H1 (cell line): ENCODE results near the gene RPL12. TPM values are rescaled to one million over a fixed set of nuclear protein-coding genes. Genes with fewer than 3 reads are reported as not detected.
A peak's percentile ranks its signal among the peaks of the same experiment; 100 is the strongest.

Source experiments
- CTCF ChIA-PET: fragments of 300-600 bp; sonication (Branson Sonifier 250); formaldehyde crosslinking; loops from one replicate; lab custom pipeline; 2021; ENCODE audit not compliant: partially characterized antibody; lab: Charles Lee
- POLR2A ChIA-PET: fragments of 300-600 bp; sonication (Branson Sonifier 250); formaldehyde crosslinking; loops from one replicate; lab custom pipeline; 2021; ENCODE audit warnings: inconsistent platforms; ENCODE audit not compliant: partially characterized antibody; lab: Charles Lee
- DNase-seq, 2 experiments: peaks; one replicate each; pipeline versions ENCODE4 v3.0.0 to v3.0.0-alpha.2; 2010 to 2022; ENCODE audit warnings: low spot score in 2 of 2, low read depth in 1 of 2, mixed read lengths in 1 of 2
- FAIRE-seq: peaks from 2 replicates; lab custom pipeline; 2011; peaks lifted over from hg19 to GRCh38; lab: Jason Lieb, UNC
- H2AFZ ChIP-seq: 2 replicates; pipeline ENCODE4 v1.8.1; 2012; ENCODE audit warnings: low read length, inconsistent platforms
- H2AK5ac ChIP-seq: 2 replicates; pipeline ENCODE4 v1.6.1; 2013; ENCODE audit warnings: low read depth, low read length
- H2BK120ac ChIP-seq: replicated peaks from 2 replicates; pipeline ENCODE3; 2013; ENCODE audit warnings: low read depth, low read length, inconsistent platforms
- H2BK12ac ChIP-seq: 2 replicates; pipeline ENCODE4 v1.6.1; 2013; ENCODE audit warnings: low read depth, low read length
- H2BK15ac ChIP-seq: 2 replicates; pipeline ENCODE4 v1.6.1; 2013; ENCODE audit warnings: low read length
- H2BK20ac ChIP-seq: 2 replicates; pipeline ENCODE4 v1.6.1; 2013; ENCODE audit warnings: low read length
- H2BK5ac ChIP-seq: 2 replicates; pipeline ENCODE4 v1.6.1; 2013; ENCODE audit warnings: low read depth, low read length
- H3K14ac ChIP-seq: 2 replicates; pipeline ENCODE4 v1.6.1; 2013; ENCODE audit warnings: inconsistent platforms; ENCODE audit not compliant: insufficient read length
- H3K18ac ChIP-seq: 2 replicates; pipeline ENCODE4 v1.6.1; 2013; ENCODE audit warnings: low read length; ENCODE audit errors: extremely low read depth
- H3K23ac ChIP-seq: 2 replicates; pipeline ENCODE4 v1.6.1; 2013; ENCODE audit warnings: inconsistent platforms; ENCODE audit not compliant: insufficient read length
- H3K23me2 ChIP-seq: 2 replicates; pipeline ENCODE4 v1.6.1; 2013; ENCODE audit warnings: low read depth, low read length
- H3K27ac ChIP-seq: 2 replicates; pipeline ENCODE4 v1.6.1; 2011; ENCODE audit warnings: low read depth, low read length, inconsistent platforms
- H3K27me3 ChIP-seq, 4 experiments: replicated peaks in 1 of 4; 1 replicate in 1 of 4; 2 replicates in 3 of 4; pipeline versions ENCODE4 v1.6.1 to v1.8.1; 2011 to 2013; ENCODE audit warnings: low read length in 3 of 4, mild to moderate bottlenecking in 3 of 4, inconsistent platforms in 2 of 4, mixed read lengths in 2 of 4, moderate library complexity in 1 of 4; ENCODE audit not compliant: control insufficient read depth in 3 of 4, insufficient read depth in 3 of 4; ENCODE audit errors: extremely low read depth in 1 of 4
- H3K36me3 ChIP-seq, 4 experiments: 2 replicates each; pipeline versions ENCODE4 v1.6.1 to v1.8.1; 2011 to 2013; ENCODE audit warnings: mild to moderate bottlenecking in 4 of 4, low read length in 3 of 4, moderate library complexity in 2 of 4, control low read depth in 1 of 4, inconsistent platforms in 1 of 4; ENCODE audit not compliant: insufficient read depth in 4 of 4, control insufficient read depth in 2 of 4
- H3K4ac ChIP-seq: replicated peaks from 2 replicates; pipeline ENCODE3; 2013; ENCODE audit warnings: low read length, low read depth, mixed read lengths, inconsistent platforms; ENCODE audit not compliant: insufficient read length
- H3K4me1 ChIP-seq, 4 experiments: replicated peaks in 1 of 4; 1 replicate in 1 of 4; 2 replicates in 3 of 4; pipeline versions ENCODE4 v1.6.1 to v1.8.1; 2011 to 2013; ENCODE audit warnings: low read length in 3 of 4, inconsistent platforms in 2 of 4, mixed read lengths in 1 of 4; ENCODE audit not compliant: insufficient read depth in 4 of 4, control insufficient read depth in 3 of 4
- H3K4me2 ChIP-seq, 2 experiments: 2 replicates each; pipeline versions ENCODE4 v1.6.1 to v1.8.1; 2011 to 2013; ENCODE audit warnings: low read depth in 2 of 2, low read length in 2 of 2, control low read depth in 1 of 2, inconsistent platforms in 1 of 2, mild to moderate bottlenecking in 1 of 2; ENCODE audit not compliant: insufficient read depth in 1 of 2
- H3K4me3 ChIP-seq, 4 experiments: fragments of 200-600, 300-600 bp in 1 of 4; sonication (generic), shearing (Covaris generic), sonication (Bioruptor Twin) in 1 of 4; 2 replicates each; pipeline versions ENCODE4 v1.5.1 to v1.8.1; 2011 to 2016; ENCODE audit warnings: low read length in 4 of 4, low read depth in 3 of 4, control low read depth in 2 of 4, inconsistent platforms in 2 of 4, mild to moderate bottlenecking in 2 of 4, mixed read lengths in 1 of 4, moderate library complexity in 1 of 4; ENCODE audit not compliant: insufficient read depth in 2 of 4; ENCODE audit errors: extremely low read depth in 1 of 4
- H3K56ac ChIP-seq: replicated peaks from 2 replicates; pipeline ENCODE3; 2013; ENCODE audit warnings: low read depth, mild to moderate bottlenecking, mixed read lengths, low read length, inconsistent platforms; ENCODE audit not compliant: insufficient read length
- H3K79me1 ChIP-seq: 2 replicates; pipeline ENCODE4 v1.6.1; 2013; ENCODE audit warnings: low read depth, low read length, control low read depth
- H3K79me2 ChIP-seq, 2 experiments: 2 replicates each; pipeline versions ENCODE4 v1.6.1 to v1.8.1; 2012 to 2013; ENCODE audit warnings: low read length in 2 of 2, mild to moderate bottlenecking in 2 of 2, inconsistent platforms in 1 of 2; ENCODE audit not compliant: insufficient read depth in 2 of 2, control insufficient read depth in 1 of 2
- H3K9ac ChIP-seq, 4 experiments: replicated peaks in 1 of 4; 1 replicate in 1 of 4; 2 replicates in 3 of 4; pipeline versions ENCODE4 v1.6.1 to v1.8.1; 2011 to 2013; ENCODE audit warnings: low read depth in 3 of 4, low read length in 3 of 4, control low read depth in 2 of 4, mild to moderate bottlenecking in 2 of 4, moderate library complexity in 2 of 4, inconsistent platforms in 1 of 4; ENCODE audit errors: extremely low read depth in 1 of 4
- H3K9me3 ChIP-seq, 2 experiments: 2 replicates each; pipeline versions ENCODE4 v1.6.1 to v1.8.1; 2012 to 2013; ENCODE audit warnings: mild to moderate bottlenecking in 2 of 2, moderate library complexity in 2 of 2, control low read depth in 1 of 2, inconsistent platforms in 1 of 2, low read depth in 1 of 2, low read length in 1 of 2, mixed read lengths in 1 of 2; ENCODE audit not compliant: insufficient read depth in 2 of 2
- H4K20me1 ChIP-seq, 2 experiments: replicated peaks in 1 of 2; 2 replicates each; pipeline versions ENCODE3 to v1.8.1; 2011 to 2013; ENCODE audit warnings: inconsistent platforms in 2 of 2, low read length in 2 of 2, mild to moderate bottlenecking in 1 of 2; ENCODE audit not compliant: insufficient read depth in 2 of 2, control insufficient read depth in 1 of 2
- H4K5ac ChIP-seq: 2 replicates; pipeline ENCODE4 v1.6.1; 2013; ENCODE audit warnings: low read length, low read depth, mixed read lengths, inconsistent platforms; ENCODE audit not compliant: insufficient read length
- H4K8ac ChIP-seq: 2 replicates; pipeline ENCODE4 v1.8.0; 2013; ENCODE audit warnings: mild to moderate bottlenecking, moderate library complexity, low read length, inconsistent platforms; ENCODE audit not compliant: insufficient read depth; ENCODE audit errors: extremely low read depth
- H4K91ac ChIP-seq: replicated peaks from 2 replicates; pipeline ENCODE3; 2013; ENCODE audit warnings: low read length, mixed read lengths, inconsistent platforms; ENCODE audit not compliant: insufficient read length
- CHD2 ChIP-seq: IDR thresholded peaks from 2 replicates; pipeline ENCODE4 v1.6.1; 2012; ENCODE audit warnings: low read length, improper control_type of control experiment
- MAFK ChIP-seq: IDR thresholded peaks from 2 replicates; pipeline ENCODE4 v1.6.1; 2012; ENCODE audit warnings: low read depth, mild to moderate bottlenecking, improper control_type of control experiment, low read length
- WGBS, 2 experiments: shearing (Covaris generic) in 1 of 2; methylation state at CpG; one replicate each; pipeline versions ENCODE4 v1.1.6 to v1.1.7; 2013 to 2015; ENCODE audit warnings: low lambda C conversion rate in 2 of 2, mixed read lengths in 2 of 2, inconsistent platforms in 1 of 2, low coverage in 1 of 2, missing lambda C conversion rate in 1 of 2; ENCODE audit not compliant: insufficient replicate concordance in 2 of 2, insufficient coverage in 1 of 2, insufficient read length in 1 of 2; ENCODE audit errors: extremely low coverage in 1 of 2, missing lambda C conversion rate in 1 of 2; 5-methylcytosine and 5-hydroxymethylcytosine counted together
- polyA plus RNA-seq, 7 experiments: library from polyadenylated mRNA; depleted of rRNA in 3 of 7; stranded (reverse) in 5 of 7; unstranded in 2 of 7; fragments of >200 nt in 5 of 7; fragments of 200-250 nt in 2 of 7; gene quantifications; 1 replicate in 5 of 7; 2 replicates in 1 of 7; 4 replicates in 1 of 7; pipeline versions ENCODE4 v1.2.1 to v1.2.3, GENCODE V29; 2011 to 2013; ENCODE audit warnings: missing spikeins in 2 of 7, mixed read lengths in 2 of 7
- total RNA-seq: library from RNA; stranded (reverse); fragmentation: NEBNext Ultra II Directional; extraction: Animal tissue kit (Norgen Biotek cat#: 25700); gene quantifications from 2 replicates; pipeline ENCODE4 v1.2.1, GENCODE V29; 2021

RPL12 gene
- total and polyA plus RNA-seq, 2 of the 8 experiments (the other 6 are each of a cell fraction or from before 2014, with no cell fraction given), result 1,993 to 4,892 TPM

DNA sequence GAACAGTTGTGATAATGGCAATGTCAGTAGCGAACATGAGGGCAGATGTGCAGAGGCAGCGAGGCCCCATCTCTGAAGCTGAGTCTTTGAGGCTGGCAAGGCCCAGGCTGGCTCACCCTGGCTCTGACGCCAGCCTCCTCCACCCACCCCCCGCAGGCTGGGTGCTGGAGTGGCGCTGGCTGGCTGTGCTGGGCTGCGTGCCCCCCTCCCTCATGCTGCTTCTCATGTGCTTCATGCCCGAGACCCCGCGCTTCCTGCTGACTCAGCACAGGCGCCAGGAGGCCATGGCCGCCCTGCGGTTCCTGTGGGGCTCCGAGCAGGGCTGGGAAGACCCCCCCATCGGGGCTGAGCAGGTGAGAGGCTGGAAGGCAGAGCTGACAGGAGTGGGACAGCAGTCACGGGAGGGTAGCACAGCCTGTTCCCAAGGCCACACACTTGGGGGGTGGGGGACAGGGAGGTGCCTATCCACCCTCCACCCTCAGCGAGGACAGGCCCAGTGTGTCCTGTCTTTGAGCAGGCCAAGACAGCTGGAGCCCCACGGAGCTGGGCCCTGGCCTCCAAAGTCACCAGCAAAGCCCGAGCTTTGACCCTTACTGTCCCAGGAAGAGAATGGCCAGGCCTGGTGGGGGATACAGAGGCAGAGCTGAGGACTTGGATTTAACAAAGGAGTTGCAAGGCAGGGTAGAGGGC is 48.7 kb downstream of the RPL12 start:
- no peak overlapping the region for H2AK5ac ChIP-seq
- no peak overlapping the region for H3K9ac ChIP-seq
- no peak overlapping the region for H3K4me2 ChIP-seq
- no peak overlapping the region for H4K8ac ChIP-seq
- H2BK20ac ChIP-seq, result no peak overlapping the region
- no peak overlapping the region for H2BK120ac ChIP-seq
- no peak overlapping the region for H2BK12ac ChIP-seq
- peaks cover 4 to 13% (median 7%) of the 10 kb centered on the region in 4 experiments; a peak in 6 of 8 replicates for H3K36me3 ChIP-seq
- no peak overlapping the region for H3K27ac ChIP-seq
- no peak overlapping the region for H3K56ac ChIP-seq
- CTCF ChIA-PET, result interaction anchor here (0.8 to 1.9 kb wide), 6 partner anchors 8 to 149 kb away, joined by 3 to 10 read pairs (median 3); no protein-coding TSS in a partner anchor
- H3K23ac ChIP-seq, result no peak overlapping the region
- peaks cover 3% of the 10 kb centered on the region for H3K79me1 ChIP-seq
- H3K27me3 ChIP-seq, result no peaks in the 10 kb centered on the region
- peaks cover 5% of the 10 kb centered on the region; the same call in 1 of the 2 replicates for H3K23me2 ChIP-seq
- 0 out of 2 replicates have a peak overlapping the region, but pooled peaks have one; percentile 66 for H2BK5ac ChIP-seq
- H2AFZ ChIP-seq, result no peak overlapping the region
- TF ChIP-seq MAFK, result peak; percentile 60; the same call in 1 of the 2 replicates
- no peak for TF ChIP-seq CHD2
- TF ChIP-seq, all 59 proteins: peak for 1
- Histone ChIP-seq H3K4me3 (no peak overlapping the region), H2BK15ac (no peak overlapping the region), H3K4me1 (peaks cover 0 to 7% (median 5%) of the 10 kb centered on the region in 4 experiments; a peak in 6 of 7 replicates), H4K91ac (no peak overlapping the region), H4K5ac (no peak overlapping the region), H3K9me3 (no peaks in the 10 kb centered on the region), H3K18ac (no peak overlapping the region), H3K79me2 (peaks cover 0 to 15% of the 10 kb centered on the region in 2 experiments; a peak in 1 of 4 replicates), H3K4ac (no peak overlapping the region), H3K14ac (no peak overlapping the region), H4K20me1 (peaks cover 10 to 19% of the 10 kb centered on the region in 2 experiments)
- POLR2A ChIA-PET, result interaction anchor here (1.2 to 3.0 kb wide), 5 partner anchors 13 to 48 kb away, joined by 3 to 12 read pairs (median 4); partner anchors contain the start of genes LRSAM1, RPL12 and ZNF79
- WGBS, 2 experiments, result 89% methylated on average over 18 of the region's 18 CpGs; no CpG with 5 or more reads in 1 of the 2 experiments
- FAIRE-seq (no peak), DNase-seq (no peak)
